Measurements from ENCODE around the gene PKDREJ. TPM values are rescaled to one million over a fixed set of nuclear protein-coding genes. Genes with fewer than 3 reads are reported as not detected.

Gene PKDREJ
- polyA plus RNA-seq, 1 donor (not counting 4 experiments of a cell fraction or from before 2014, with no cell fraction given), result 0.01 TPM

- TF ChIP-seq CTCF (optimal IDR thresholded peaks at IDR 0.05 in 1 of 3, IDR thresholded peaks at IDR 0.05 in 1 of 3, conservative IDR thresholded peaks at IDR 0.05 in 1 of 3; ENCODE audit: extremely low read depth in 1 of 3, insufficient read depth in 2 of 3, low read length in 3 of 3) (peak; percentile 16 to 58 (median 17)), EZH2 (IDR thresholded peaks at IDR 0.05; ENCODE audit: low read length) (no peak)
- H3K4me2 ChIP-seq (ENCODE audit: control insufficient read depth, extremely low read depth, insufficient read depth, low read depth, low read length), result peak overlapping the region; percentile 27
- DNase-seq (ENCODE audit: low read depth, low spot score) (no peak), FAIRE-seq (no peak)
- peaks cover 26% of the 10 kb centered on the region for H3K27me3 ChIP-seq (ENCODE audit: control insufficient read depth, extremely low read depth, insufficient read depth, low read length)
- no peaks in the 10 kb centered on the region for H3K4me1 ChIP-seq (ENCODE audit: control insufficient read depth, extremely low read depth, insufficient read depth, low read length)
- H4K20me1 ChIP-seq (ENCODE audit: control insufficient read depth, extremely low read depth, insufficient read depth, low read length), result no peaks in the 10 kb centered on the region
- H3K36me3 ChIP-seq (ENCODE audit: control insufficient read depth in 2 of 2, extremely low read depth in 1 of 2, insufficient read depth in 2 of 2, low read length in 2 of 2), result no peaks in the 10 kb centered on the region
- no peak overlapping the region for H3K4me3 ChIP-seq (ENCODE audit: control insufficient read depth in 2 of 3, extremely low read depth in 1 of 3, insufficient read depth in 2 of 3, low read depth in 1 of 3, low read length in 3 of 3)
- H3K9ac ChIP-seq (ENCODE audit: control insufficient read depth, extremely low read depth, insufficient read depth, low read length), result no peak overlapping the region
- H3K9me3 ChIP-seq (ENCODE audit: control insufficient read depth, low read depth, low read length), result no peaks in the 10 kb centered on the region
- no peaks in the 10 kb centered on the region for H3K79me2 ChIP-seq (ENCODE audit: control insufficient read depth, insufficient read depth, low read length)
- H3K27ac ChIP-seq (ENCODE audit: control insufficient read depth, insufficient read depth, low read length), result no peak overlapping the region
- H3K9me1 ChIP-seq (ENCODE audit: control insufficient read depth, extremely low read depth, insufficient read depth, low read length), result no peaks in the 10 kb centered on the region
- no peak overlapping the region for H2AFZ ChIP-seq (ENCODE audit: control insufficient read depth, low read length)
- dilution Hi-C loops (cut with MboI; ENCODE audit: extremely low pct_ligation_motif_present, low sequenced_read_pairs), result no loop called here
These were observed 511 bp downstream of the PKDREJ start for GRCh38 chr22:46262449-46263215.

- no peak for FAIRE-seq
These were observed 3.1 kb downstream of the PKDREJ start for GRCh38 chr22:46260038-46260437.

More at GRCh38 chr22:46260038-46260437, 3.1 kb downstream of the PKDREJ start:
- no peak for DNase-seq (ENCODE audit: low read depth, low spot score)
- Histone ChIP-seq H3K9ac (ENCODE audit: control insufficient read depth, extremely low read depth, insufficient read depth, low read length) (no peak overlapping the region), H3K27me3 (ENCODE audit: control insufficient read depth, extremely low read depth, insufficient read depth, low read length) (peaks cover 26% of the 10 kb centered on the region), H3K79me2 (ENCODE audit: control insufficient read depth, insufficient read depth, low read length) (no peaks in the 10 kb centered on the region), H3K9me1 (ENCODE audit: control insufficient read depth, extremely low read depth, insufficient read depth, low read length) (no peaks in the 10 kb centered on the region), H3K27ac (ENCODE audit: control insufficient read depth, insufficient read depth, low read length) (no peak overlapping the region), H4K20me1 (ENCODE audit: control insufficient read depth, extremely low read depth, insufficient read depth, low read length) (no peaks in the 10 kb centered on the region), H3K9me3 (ENCODE audit: control insufficient read depth, low read depth, low read length) (no peaks in the 10 kb centered on the region), H3K4me3 (ENCODE audit: control insufficient read depth in 2 of 3, extremely low read depth in 1 of 3, insufficient read depth in 2 of 3, low read depth in 1 of 3, low read length in 3 of 3) (no peak overlapping the region), H3K36me3 (ENCODE audit: control insufficient read depth in 2 of 2, extremely low read depth in 1 of 2, insufficient read depth in 2 of 2, low read length in 2 of 2) (no peaks in the 10 kb centered on the region), H3K4me2 (ENCODE audit: control insufficient read depth, extremely low read depth, insufficient read depth, low read depth, low read length) (no peak overlapping the region), H3K4me1 (ENCODE audit: control insufficient read depth, extremely low read depth, insufficient read depth, low read length) (no peaks in the 10 kb centered on the region), H2AFZ (ENCODE audit: control insufficient read depth, low read length) (no peak overlapping the region)
- TF ChIP-seq EZH2 (IDR thresholded peaks at IDR 0.05; ENCODE audit: low read length) (no peak), CTCF (optimal IDR thresholded peaks at IDR 0.05 in 1 of 3, IDR thresholded peaks at IDR 0.05 in 1 of 3, conservative IDR thresholded peaks at IDR 0.05 in 1 of 3; ENCODE audit: extremely low read depth in 1 of 3, insufficient read depth in 2 of 3, low read length in 3 of 3) (no peak)
- dilution Hi-C loops (cut with MboI; ENCODE audit: extremely low pct_ligation_motif_present, low sequenced_read_pairs), result no loop called here

All from keratinocyte (primary cell).